Small intestine (tissue), 7 donors: ENCODE measurements around the gene ZBTB5. TPM values are rescaled to one million over a fixed set of nuclear protein-coding genes. Genes with fewer than 3 reads are reported as not detected.

Experiments
- DNase-seq, 2 donors: peaks; one replicate each; pipeline versions ENCODE4 v3.0.0 to v3.0.0-alpha.2; 2013
- FAIRE-seq: peaks from 2 replicates; lab custom pipeline; 2012; peaks lifted over from hg19 to GRCh38; lab: Jason Lieb, UNC
- H3K27ac ChIP-seq, 3 donors: one replicate each; pipeline ENCODE4 v1.5.1; 2013; ENCODE audit warnings: low read length in 2 of 3, mild to moderate bottlenecking in 2 of 3, control low read depth in 1 of 3, inconsistent platforms in 1 of 3, low read depth in 1 of 3, moderate library complexity in 1 of 3
- H3K27me3 ChIP-seq, 3 donors: one replicate each; pipeline ENCODE4 v1.6.1; 2013; ENCODE audit warnings: low read length in 3 of 3, inconsistent platforms in 1 of 3; ENCODE audit not compliant: control insufficient read depth in 3 of 3, insufficient read depth in 3 of 3
- H3K36me3 ChIP-seq, 3 donors: one replicate each; pipeline ENCODE4 v1.6.1; 2013; ENCODE audit warnings: low read length in 3 of 3, inconsistent platforms in 1 of 3, low read depth in 1 of 3, mild to moderate bottlenecking in 1 of 3, moderate library complexity in 1 of 3; ENCODE audit not compliant: control insufficient read depth in 3 of 3, insufficient read depth in 2 of 3
- H3K4me1 ChIP-seq, 3 donors: one replicate each; pipeline ENCODE4 v1.6.1; 2013; ENCODE audit warnings: low read length in 2 of 3, inconsistent platforms in 1 of 3, low read depth in 1 of 3, mild to moderate bottlenecking in 1 of 3, moderate library complexity in 1 of 3; ENCODE audit not compliant: control insufficient read depth in 3 of 3, insufficient read depth in 2 of 3
- H3K4me3 ChIP-seq, 3 donors: one replicate each; pipeline ENCODE4 v1.5.1; 2013; ENCODE audit warnings: low read length in 3 of 3, control low read depth in 1 of 3, inconsistent platforms in 1 of 3, low read depth in 1 of 3, mild to moderate bottlenecking in 1 of 3, moderate library complexity in 1 of 3
- H3K9me3 ChIP-seq, 2 donors: one replicate each; pipeline ENCODE4 v1.6.1; 2013; ENCODE audit warnings: low read depth in 1 of 2, low read length in 1 of 2; ENCODE audit not compliant: control insufficient read depth in 2 of 2, insufficient read depth in 1 of 2
- WGBS, 3 donors: extraction: QIAGEN DNeasy Blood & Tissue Kit; methylation state at CpG; one replicate each; pipeline ENCODE4 v1.1.7; 2013; 5-methylcytosine and 5-hydroxymethylcytosine counted together
- polyA plus RNA-seq, 4 donors: library from polyadenylated mRNA; stranded (reverse) in 3 of 4; unstranded in 1 of 4; fragments of 200-250 nt in 3 of 4; fragments of 120-200 nt in 1 of 4; gene quantifications; one replicate each; pipeline versions ENCODE4 v1.2.1 to v1.2.3, GENCODE V29; 2013
- donor health status: healthy with polysubstance abuse.
- donor health status: control.
- donor health status: control.
- donor health status: Bipolar disorder and iron deficiency.
- donor health status: healthy.

ZBTB5 gene
- polyA plus RNA-seq, 4 donors = 5.8 to 15.8 (median 6.9) TPM

DNA sequence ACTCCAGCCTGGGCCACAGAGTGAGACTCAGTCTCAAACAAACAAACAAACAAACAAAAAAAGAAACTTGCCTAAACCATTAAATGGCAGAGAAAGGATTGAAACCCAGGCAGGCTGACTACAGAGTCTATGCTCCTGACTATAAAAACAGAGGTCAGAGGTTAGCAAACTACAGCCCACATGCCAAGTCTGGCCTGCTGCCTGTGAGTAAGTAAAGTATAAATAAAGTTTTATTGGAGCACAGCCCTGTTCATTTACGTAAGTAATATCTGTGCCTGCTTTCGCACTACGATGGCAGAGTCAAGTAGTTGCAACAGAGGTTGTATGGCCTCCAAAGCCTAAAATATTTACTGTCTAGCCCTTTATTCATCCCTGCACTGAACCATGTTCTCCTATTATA is 32.1 kb upstream of the ZBTB5 start:
- H3K27ac ChIP-seq = no peak overlapping the region
- no peaks in the 10 kb centered on the region for H3K9me3 ChIP-seq
- DNase-seq (no peak), FAIRE-seq (no peak)
- H3K27me3 ChIP-seq = no peaks in the 10 kb centered on the region
- no peaks in the 10 kb centered on the region for H3K4me1 ChIP-seq
- H3K4me3 ChIP-seq = no peak overlapping the region
- WGBS, 3 donors = 95 to 99% (median 99%) methylated on average over 3 of the region's 3 CpGs
- H3K36me3 ChIP-seq = peaks cover 5 to 54% (median 14%) of the 10 kb centered on the region in 3 donors

GRCh38 chr9:37496020-37496419 is 30.8 kb upstream of the ZBTB5 start:
- WGBS, 3 donors = 67 to 91% (median 81%) methylated on average over 4 of the region's 4 CpGs
- Histone ChIP-seq H3K36me3 (peaks cover 5 to 47% (median 12%) of the 10 kb centered on the region in 3 donors), H3K27ac (no peak overlapping the region), H3K4me3 (no peak overlapping the region), H3K9me3 (no peaks in the 10 kb centered on the region), H3K4me1 (no peaks in the 10 kb centered on the region), H3K27me3 (no peaks in the 10 kb centered on the region)
- FAIRE-seq (no peak), DNase-seq (no peak)

GRCh38 chr9:37495571-37495970 is 30.3 kb upstream of the ZBTB5 start:
- Histone ChIP-seq H3K36me3 (peaks cover 5 to 42% (median 9%) of the 10 kb centered on the region in 3 donors), H3K9me3 (no peaks in the 10 kb centered on the region), H3K4me3 (no peak overlapping the region), H3K4me1 (no peaks in the 10 kb centered on the region), H3K27ac (no peak overlapping the region), H3K27me3 (no peaks in the 10 kb centered on the region)
- no peak for FAIRE-seq
- no peak for DNase-seq
- 95 to 99% (median 95%) methylated on average over 5 of the region's 5 CpGs for WGBS, 3 donors

GRCh38 chr9:37491939-37492338 is 26.7 kb upstream of the ZBTB5 start:
- no peak for DNase-seq
- Histone ChIP-seq H3K27me3 (no peaks in the 10 kb centered on the region), H3K9me3 (no peaks in the 10 kb centered on the region), H3K4me1 (peaks cover 0 to 6% (median 5%) of the 10 kb centered on the region in 3 donors), H3K4me3 (no peak overlapping the region), H3K36me3 (peaks cover 7 to 32% (median 13%) of the 10 kb centered on the region in 3 donors), H3K27ac (no peak overlapping the region)
- WGBS, 3 donors = 89 to 96% (median 93%) methylated on average over 1 of the region's 1 CpG
- FAIRE-seq = no peak

- peak overlapping the region in 2 of 3 donors; percentile 30 to 55 for H3K27ac ChIP-seq
- H3K27me3 ChIP-seq = no peaks in the 10 kb centered on the region
- no peak for FAIRE-seq
- no peaks in the 10 kb centered on the region for H3K9me3 ChIP-seq
- peak; percentile 33 to 40 for DNase-seq
- H3K36me3 ChIP-seq = peaks cover 4 to 8% (median 7%) of the 10 kb centered on the region in 3 donors
- 7 to 22% (median 14%) methylated on average over 7 of the region's 7 CpGs for WGBS, 3 donors
- peaks cover 0 to 17% (median 8%) of the 10 kb centered on the region in 3 donors for H3K4me1 ChIP-seq
- H3K4me3 ChIP-seq = peak overlapping the region; percentile 54 to 77 (median 58)
These were observed 21.6 kb upstream of the ZBTB5 start for GRCh38 chr9:37486616-37487548.

GRCh38 chr9:37486256-37486615 is 21.0 kb upstream of the ZBTB5 start:
- WGBS, 3 donors = 1 to 3% (median 2%) methylated on average over 7 of the region's 7 CpGs
- DNase-seq = no peak
- Histone ChIP-seq H3K4me1 (peaks cover 0 to 17% (median 8%) of the 10 kb centered on the region in 3 donors), H3K27me3 (peaks cover 0 to 4% (median 0%) of the 10 kb centered on the region in 3 donors), H3K9me3 (no peaks in the 10 kb centered on the region), H3K4me3 (peak overlapping the region; percentile 54 to 77 (median 58)), H3K36me3 (peaks cover 4 to 8% (median 7%) of the 10 kb centered on the region in 3 donors), H3K27ac (peak overlapping the region in 2 of 3 donors; percentile 50 to 55)
- FAIRE-seq = no peak

DNA sequence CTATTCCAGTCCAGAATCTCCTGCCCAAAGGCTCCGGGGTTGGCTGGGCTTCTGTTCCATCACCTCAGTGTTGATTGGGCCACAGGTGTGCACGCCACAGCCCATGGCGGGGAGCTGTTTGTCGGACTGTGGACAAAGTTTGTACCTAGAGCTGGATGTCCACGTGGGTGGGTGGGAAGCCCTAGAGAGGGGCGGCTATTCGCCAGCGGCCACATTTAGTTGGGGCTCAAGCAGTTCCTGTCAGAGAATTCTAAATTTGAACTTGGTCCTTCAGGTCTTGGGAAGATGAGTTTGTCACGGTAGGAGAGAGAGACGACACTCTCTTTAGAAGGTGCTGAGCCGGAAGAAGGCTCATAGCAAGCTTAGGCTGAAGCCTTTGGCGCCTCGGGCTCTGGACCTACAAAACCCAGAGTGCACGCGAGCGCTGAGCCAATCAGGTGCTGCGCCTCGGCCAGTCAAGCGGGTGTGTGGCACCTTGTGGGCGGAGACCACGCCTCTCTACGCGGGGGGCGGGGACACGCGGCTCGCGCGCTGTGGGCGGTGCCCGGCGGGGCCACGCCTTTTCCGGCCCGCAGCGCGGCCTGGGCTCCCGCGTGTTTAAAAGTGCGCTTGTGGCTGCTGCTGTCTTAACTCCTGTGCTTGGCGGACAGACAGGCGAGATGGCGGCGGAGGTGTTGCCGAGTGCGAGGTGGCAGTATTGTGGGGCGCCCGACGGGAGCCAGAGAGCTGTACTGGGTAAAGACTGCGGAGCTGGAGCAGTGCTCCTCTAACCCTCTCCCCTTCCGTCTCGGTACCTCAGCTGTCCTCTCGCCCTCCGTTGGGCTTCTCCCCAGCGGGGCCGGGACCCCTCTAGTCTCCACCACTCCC is 20.4 kb upstream of the ZBTB5 start, which contains the start of gene POLR1E:
Gene POLR1E (plus strand): TSS at position 560 of the 867 bp plus-strand sequence. CDS start 100 bp downstream, at position 660.
- H3K27me3 ChIP-seq = peaks cover 0 to 4% (median 0%) of the 10 kb centered on the region in 3 donors
- H3K27ac ChIP-seq = peak within 1 kb of the TSS in 2 of 3 donors; percentile 50 to 55
- peak within 1 kb of the TSS; percentile 54 to 77 (median 58) for H3K4me3 ChIP-seq
- H3K36me3 ChIP-seq = peaks cover 2 to 8% (median 7%) of the 10 kb centered on the region in 3 donors
- H3K4me1 ChIP-seq = peaks cover 0 to 17% (median 8%) of the 10 kb centered on the region in 3 donors
- FAIRE-seq (no peak), DNase-seq (peak; percentile 97 to 98)
- H3K9me3 ChIP-seq = no peaks in the 10 kb centered on the region
- 3% methylated on average over 55 to 56 of the region's 56 CpGs for WGBS, 3 donors

GRCh38 chr9:37480759-37481158 is 15.5 kb upstream of the ZBTB5 start:
- DNase-seq = no peak
- Histone ChIP-seq H3K27ac (no peak overlapping the region), H3K4me3 (no peak overlapping the region), H3K36me3 (no peaks in the 10 kb centered on the region), H3K4me1 (peaks cover 0 to 10% (median 5%) of the 10 kb centered on the region in 3 donors), H3K9me3 (no peaks in the 10 kb centered on the region), H3K27me3 (peaks cover 0 to 4% (median 0%) of the 10 kb centered on the region in 3 donors)
- FAIRE-seq = no peak
- WGBS, 3 donors = 91 to 97% (median 92%) methylated on average over 3 of the region's 3 CpGs
